PC-9 (cell line): ENCODE results near the gene SORT1. TPM values are rescaled to one million over a fixed set of nuclear protein-coding genes. Genes with fewer than 3 reads are reported as not detected.
A peak's percentile ranks its signal among the peaks of the same experiment; 100 is the strongest.

Experiments used
- BruUV-seq: library from RNA; stranded (reverse); fragments of 400-500 nt; replicated peaks from 2 replicates; lab custom pipeline; 2021; lab: Mats Ljungman, UMichigan
- CTCF ChIA-PET: fragments of 300-600 bp; sonication (Branson Sonifier 250); formaldehyde crosslinking; loops from one replicate; lab custom pipeline; 2022; ENCODE audit warnings: antibody characterized with exemption; lab: Charles Lee
- POLR2A ChIA-PET: fragments of 300-600 bp; sonication (Branson Sonifier 250); formaldehyde crosslinking; loops from one replicate; lab custom pipeline; 2022; ENCODE audit warnings: antibody characterized with exemption; ENCODE audit not compliant: unreplicated experiment; lab: Charles Lee
- DNase-seq, 2 experiments: peaks; one replicate each; pipeline versions ENCODE4 v3.0.0 to v3.0.0-alpha.2; 2015 to 2022; ENCODE audit warnings: mixed read lengths in 1 of 2
- H2AFZ ChIP-seq: fragments of 200-600 bp; sonication (generic); 2 replicates; pipeline ENCODE4 v1.8.1; 2017; ENCODE audit warnings: antibody characterized with exemption
- H3F3A ChIP-seq: fragments of 200-600 bp; sonication (generic); 2 replicates; pipeline ENCODE4 v1.8.1; 2017; ENCODE audit warnings: antibody characterized with exemption, mild to moderate bottlenecking, low read depth; ENCODE audit not compliant: insufficient read depth
- H3K27ac ChIP-seq: fragments of 200-600 bp; sonication (generic); 2 replicates; pipeline ENCODE4 v1.6.1; 2016; ENCODE audit warnings: mixed run types
- H3K27me3 ChIP-seq: fragments of 200-600 bp; sonication (generic); 2 replicates; pipeline ENCODE4 v1.6.1; 2016; ENCODE audit warnings: low read depth, mixed run types; ENCODE audit not compliant: insufficient read depth
- H3K36me3 ChIP-seq: fragments of 200-600 bp; sonication (generic); 2 replicates; pipeline ENCODE4 v1.6.1; 2016; ENCODE audit warnings: low read depth, mixed run types
- H3K4me1 ChIP-seq: fragments of 200-600 bp; sonication (generic); replicated peaks from 2 replicates; pipeline ENCODE4 v1.6.1; 2016; ENCODE audit warnings: mixed run types; ENCODE audit not compliant: insufficient read depth
- H3K4me2 ChIP-seq: fragments of 200-600 bp; sonication (generic); 2 replicates; pipeline ENCODE4 v1.6.1; 2017; ENCODE audit warnings: mixed run types
- H3K4me3 ChIP-seq: fragments of 200-600 bp; sonication (generic); 2 replicates; pipeline ENCODE4 v1.6.1; 2016; ENCODE audit warnings: mixed run types
- H3K79me2 ChIP-seq: fragments of 200-600 bp; sonication (generic); 2 replicates; pipeline ENCODE4 v1.6.1; 2017; ENCODE audit warnings: low read depth, mixed run types
- H3K9me2 ChIP-seq: fragments of 200-600 bp; sonication (generic); 2 replicates; pipeline ENCODE4 v1.8.1; 2017; ENCODE audit warnings: mild to moderate bottlenecking; ENCODE audit not compliant: insufficient read depth
- H3K9me3 ChIP-seq: fragments of 200-600 bp; sonication (generic); 2 replicates; pipeline ENCODE4 v1.8.1; 2016; ENCODE audit warnings: low read depth; ENCODE audit not compliant: insufficient read depth
- H4K20me1 ChIP-seq: fragments of 200-600 bp; sonication (generic); 2 replicates; pipeline ENCODE4 v1.8.1; 2017; ENCODE audit not compliant: insufficient read depth
- EZH2 ChIP-seq: fragments of 200-600 bp; sonication (generic); IDR thresholded peaks from 2 replicates; pipeline ENCODE4 v1.8.0; 2017; ENCODE audit warnings: antibody characterized with exemption, low read depth
- intact Hi-C: fragments of 100-400 bp; cut with micrococcal nuclease; formaldehyde crosslinking; loops from one replicate; pipeline ENCODE4 v1.10.0; 2022; ENCODE audit not compliant: unreplicated experiment
- total RNA-seq: library from RNA; stranded (reverse); gene quantifications from 2 replicates; pipeline ENCODE4 v1.2.3, GENCODE V29; 2021
- TF ChIP-seq, protein P1 (sequence below): fragments of 200-600 bp; sonication (generic); conservative IDR thresholded peaks from 2 replicates; pipeline ENCODE4 v1.6.1; 2017; ENCODE audit warnings: mixed run types, antibody characterized with exemption, mild to moderate bottlenecking, moderate library complexity

SORT1 gene
- total RNA-seq, 1 experiment from 2014 or later = 25.7 TPM

GRCh38 chr1:109298666-109299557 lies 98.8 kb downstream of the SORT1 start:
- no peaks in the 10 kb centered on the region for H3K9me2 ChIP-seq
- no peak overlapping the region for H3K4me3 ChIP-seq
- no peaks in the 10 kb centered on the region for H3K79me2 ChIP-seq
- no peak overlapping the region for H2AFZ ChIP-seq
- intact Hi-C loops = no loop called here
- no peaks in the 10 kb centered on the region for H3K27me3 ChIP-seq
- 0 out of 2 replicates have a peak, but pooled peaks cover 7% of the 10 kb centered on the region for H3F3A ChIP-seq
- 0 out of 2 replicates have a peak, but pooled peaks cover 4% of the 10 kb centered on the region for H3K4me1 ChIP-seq
- ChIA-PET CTCF (no interaction called here), POLR2A (no interaction called here)
- BruUV-seq = no TSS peak
- TF ChIP-seq EZH2 = no peak
- TF ChIP-seq, protein P1, sequence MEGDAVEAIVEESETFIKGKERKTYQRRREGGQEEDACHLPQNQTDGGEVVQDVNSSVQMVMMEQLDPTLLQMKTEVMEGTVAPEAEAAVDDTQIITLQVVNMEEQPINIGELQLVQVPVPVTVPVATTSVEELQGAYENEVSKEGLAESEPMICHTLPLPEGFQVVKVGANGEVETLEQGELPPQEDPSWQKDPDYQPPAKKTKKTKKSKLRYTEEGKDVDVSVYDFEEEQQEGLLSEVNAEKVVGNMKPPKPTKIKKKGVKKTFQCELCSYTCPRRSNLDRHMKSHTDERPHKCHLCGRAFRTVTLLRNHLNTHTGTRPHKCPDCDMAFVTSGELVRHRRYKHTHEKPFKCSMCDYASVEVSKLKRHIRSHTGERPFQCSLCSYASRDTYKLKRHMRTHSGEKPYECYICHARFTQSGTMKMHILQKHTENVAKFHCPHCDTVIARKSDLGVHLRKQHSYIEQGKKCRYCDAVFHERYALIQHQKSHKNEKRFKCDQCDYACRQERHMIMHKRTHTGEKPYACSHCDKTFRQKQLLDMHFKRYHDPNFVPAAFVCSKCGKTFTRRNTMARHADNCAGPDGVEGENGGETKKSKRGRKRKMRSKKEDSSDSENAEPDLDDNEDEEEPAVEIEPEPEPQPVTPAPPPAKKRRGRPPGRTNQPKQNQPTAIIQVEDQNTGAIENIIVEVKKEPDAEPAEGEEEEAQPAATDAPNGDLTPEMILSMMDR = no peak
- no peaks in the 10 kb centered on the region for H4K20me1 ChIP-seq
- no peaks in the 10 kb centered on the region for H3K36me3 ChIP-seq
- H3K4me2 ChIP-seq = no peak overlapping the region
- no peaks in the 10 kb centered on the region for H3K9me3 ChIP-seq
- DNase-seq = peak; percentile 42 to 67
- no peak overlapping the region for H3K27ac ChIP-seq

- H3K4me3 ChIP-seq = no peak overlapping the region
- no peaks in the 10 kb centered on the region for H3K36me3 ChIP-seq
- no peaks in the 10 kb centered on the region for H3K9me3 ChIP-seq
- intact Hi-C loops = no loop called here
- 0 out of 2 replicates have a peak, but pooled peaks cover 7% of the 10 kb centered on the region for H3K4me1 ChIP-seq
- H3F3A ChIP-seq = 0 out of 2 replicates have a peak, but pooled peaks cover 7% of the 10 kb centered on the region
- H3K27me3 ChIP-seq = no peaks in the 10 kb centered on the region
- no peak overlapping the region for H2AFZ ChIP-seq
- no peak for DNase-seq
- no TSS peak for BruUV-seq
- TF ChIP-seq, protein P1 = no peak
- TF ChIP-seq EZH2 = no peak
- no peak overlapping the region for H3K27ac ChIP-seq
- H4K20me1 ChIP-seq = no peaks in the 10 kb centered on the region
- H3K9me2 ChIP-seq = no peaks in the 10 kb centered on the region
- no peak overlapping the region for H3K4me2 ChIP-seq
- POLR2A ChIA-PET = no interaction called here
- no peaks in the 10 kb centered on the region for H3K79me2 ChIP-seq
- CTCF ChIA-PET = no interaction called here
Measured at GRCh38 chr1:109296782-109297181, 100.9 kb downstream of the SORT1 start.

DNA sequence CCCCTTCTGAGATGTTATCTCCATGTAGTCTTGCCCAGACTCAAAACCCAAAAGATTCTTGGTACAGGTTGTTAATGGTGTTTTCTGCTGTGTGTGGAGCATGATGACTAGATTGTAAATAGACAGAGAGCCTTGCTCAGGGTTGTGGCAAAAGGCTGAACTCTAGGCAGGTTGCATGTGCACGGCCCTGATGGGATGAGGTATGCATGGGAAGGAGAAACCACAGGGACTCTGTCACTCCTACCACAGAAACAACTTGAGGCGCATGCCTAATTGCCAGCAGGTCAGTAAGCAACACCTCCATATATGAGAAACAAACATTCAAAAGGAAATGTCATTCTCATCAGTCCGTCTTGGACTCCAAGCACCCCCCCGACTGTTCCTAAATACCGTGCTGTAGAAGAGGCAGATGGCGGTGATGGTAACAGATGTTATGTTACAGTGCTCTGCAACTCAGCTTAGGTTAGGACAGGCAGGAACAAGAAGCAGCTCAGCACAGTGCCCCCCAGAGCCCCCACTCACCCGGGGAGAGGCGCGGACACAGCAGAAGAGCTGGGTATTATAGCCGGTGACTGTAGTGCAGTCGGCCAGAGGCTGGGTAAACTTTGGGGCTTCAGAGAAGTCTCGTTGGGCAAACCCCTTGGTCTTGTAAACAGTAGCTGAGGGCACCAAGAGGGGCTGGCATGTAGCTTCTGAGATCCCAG lies 101.9 kb downstream of the SORT1 start:
- Histone ChIP-seq H3K27me3 (no peaks in the 10 kb centered on the region), H3K27ac (no peak overlapping the region), H3F3A (0 out of 2 replicates have a peak, but pooled peaks cover 7% of the 10 kb centered on the region), H4K20me1 (no peaks in the 10 kb centered on the region), H3K9me3 (no peaks in the 10 kb centered on the region), H3K4me1 (0 out of 2 replicates have a peak, but pooled peaks cover 7% of the 10 kb centered on the region), H3K4me2 (no peak overlapping the region), H3K79me2 (no peaks in the 10 kb centered on the region), H3K36me3 (no peaks in the 10 kb centered on the region), H3K4me3 (no peak overlapping the region), H3K9me2 (no peaks in the 10 kb centered on the region), H2AFZ (no peak overlapping the region)
- ChIA-PET POLR2A (no interaction called here), CTCF (interaction anchor here (0.6 kb wide), 1 partner anchor 736 kb away, joined by 10 read pairs; no protein-coding TSS in a partner anchor)
- no TSS peak for BruUV-seq
- no peak for DNase-seq
- intact Hi-C loops = no loop called here
- no peak for TF ChIP-seq EZH2
- TF ChIP-seq, protein P1 = no peak
